Heart right ventricle (tissue), 16 donors: ENCODE results near the gene DOCK2. TPM values are rescaled to one million over a fixed set of nuclear protein-coding genes. Genes with fewer than 3 reads are reported as not detected.

ENCODE experiments used
- ATAC-seq, 8 donors: fragments of 200-7000 bp; cut with Tn5 transposase; one replicate each; pipeline ENCODE4 v1.9.1; 2020; ENCODE audit warnings: mild to moderate bottlenecking in 8 of 8, moderate library complexity in 8 of 8, moderate number of reproducible peaks in 1 of 8
- DNase-seq, 2 donors: peaks; one replicate each; pipeline ENCODE4 v3.0.0-alpha.2; 2020
- H3K27ac ChIP-seq, 10 donors: fragments of 200-600 bp; sonication (generic) in 2 of 10; one replicate each; pipeline versions ENCODE4 v1.5.0 to v1.8.0; 2020 to 2022; ENCODE audit warnings: mild to moderate bottlenecking in 3 of 10
- H3K27me3 ChIP-seq, 7 donors: fragments of 200-600 bp; one replicate each; pipeline ENCODE4 v1.8.0; 2021 to 2022; ENCODE audit warnings: mild to moderate bottlenecking in 2 of 7
- H3K36me3 ChIP-seq, 9 donors: fragments of 200-600 bp; sonication (generic) in 1 of 9; one replicate each; pipeline versions ENCODE4 v1.5.0 to v1.8.0; 2020 to 2022; ENCODE audit warnings: mild to moderate bottlenecking in 2 of 9
- H3K4me1 ChIP-seq, 9 donors: fragments of 200-600 bp; sonication (generic) in 1 of 9; one replicate each; pipeline versions ENCODE4 v1.5.0 to v1.8.0; 2020 to 2022; ENCODE audit warnings: mild to moderate bottlenecking in 4 of 9
- H3K4me3 ChIP-seq, 10 donors: fragments of 200-600 bp; sonication (generic) in 2 of 10; one replicate each; pipeline versions ENCODE4 v1.5.0 to v1.8.0; 2020 to 2022; ENCODE audit warnings: mild to moderate bottlenecking in 7 of 10, moderate library complexity in 2 of 10
- H3K9me3 ChIP-seq, 11 donors: fragments of 200-600 bp in 10 of 11; sonication (generic) in 2 of 11; one replicate each; pipeline versions ENCODE4 v1.5.0 to v1.8.0; 2013 to 2022; ENCODE audit warnings: mild to moderate bottlenecking in 2 of 11, control low read depth in 1 of 11, moderate library complexity in 1 of 11
- CTCF ChIP-seq, 9 donors: fragments of 200-600 bp; sonication (generic) in 2 of 9; IDR thresholded peaks; one replicate each; pipeline versions ENCODE4 v1.5.0 to v1.8.0; 2021 to 2022; ENCODE audit warnings: antibody characterized with exemption in 9 of 9, mild to moderate bottlenecking in 5 of 9, moderate library complexity in 1 of 9
- WGBS, 2 donors: extraction: QIAGEN DNeasy Blood & Tissue Kit; methylation state at CpG; one replicate each; pipeline ENCODE4 v1.1.7; 2013; ENCODE audit warnings: inconsistent platforms in 1 of 2; 5-methylcytosine and 5-hydroxymethylcytosine counted together
- intact Hi-C, 10 donors: fragments of 100-400 bp; cut with DNase I; formaldehyde crosslinking; loops; one replicate each; pipeline versions ENCODE4 v1.11.1 to v1.14.2; 2022
- polyA plus RNA-seq, 2 donors: library from polyadenylated mRNA; stranded (reverse); fragments of 200-250 nt; gene quantifications; one replicate each; pipeline ENCODE4 v1.2.3, GENCODE V29; 2013
- total RNA-seq, 10 donors: library from RNA; stranded (reverse); fragmentation: NEBNext Ultra II Directional in 3 of 10; extraction: Animal tissue kit (Norgen Biotek cat#: 25700) in 3 of 10; gene quantifications; one replicate each; pipeline versions ENCODE4 v1.2.1 to v1.2.4, GENCODE V29; 2021 to 2023
- donor health status: Arrhythmogenic right ventricular cardiomyopathy.
- donor health status: ischemic (EF 13 %, LVEDD 7.1; RV severe dilation, severe dysfunction).
- donor health status: healthy with polysubstance abuse.
- donor health status: DM: no; HTN: yes; CAD: no.
- donor health status: DM: no; HTN: no; CAD: no.
- donor health status: ischemic (EF 25% LVEDD 6.9; RV normal size, moderate dysfunction).
- donor health status: ischemic (EF 25% LVEDD 5.7; RV mildly dilated, moderate dysfunction).
- donor health status: healthy.
- donor health status: DM: yes; HTN: yes; CAD: no.
- donor health status: Ischemic cardiomyopathy.
- donor health status: ischemic (EF 35%, LVEDD 5.7; RV mildly dilated, moderate dysfunction).
- donor health status: nonischemic (EF 11% LVEDD 7.7; RV severe dilation, severe dysfunction).
- donor health status: DM: yes; HTN: yes; CAD: no.
- donor health status: PGD.
- donor health status: ischemic (EF 29% LVEDD 5.4; RV normal size, mild dysfunction).
- donor health status: nonischemic (EF 23%, LVEDD 6.1; RV moderate dilation, normal function).

DOCK2 gene
- total and polyA plus RNA-seq, 12 donors = 1.2 to 24.6 (median 4.2) TPM

GRCh38 chr5:169651526-169651925 lies 14.5 kb downstream of the DOCK2 start:
- H3K27ac ChIP-seq = peak overlapping the region in 1 of 10 donors; percentile 57
- no peak for DNase-seq
- TF ChIP-seq CTCF (IDR thresholded peaks at IDR 0.05) = no peak
- peaks cover 0 to 9% (median 0%) of the 10 kb centered on the region in 7 donors for H3K27me3 ChIP-seq
- no peak for ATAC-seq
- H3K4me3 ChIP-seq = no peak overlapping the region
- H3K4me1 ChIP-seq = peaks cover 0 to 78% (median 22%) of the 10 kb centered on the region in 9 donors
- H3K36me3 ChIP-seq = peaks cover 0 to 17% (median 0%) of the 10 kb centered on the region in 9 donors
- H3K9me3 ChIP-seq = no peaks in the 10 kb centered on the region
- WGBS, 2 donors = 43 to 48% methylated on average over 5 of the region's 5 CpGs
- intact Hi-C loops = no loop called here

- 0 to 27% methylated on average over 1 of the region's 1 CpG for WGBS, 2 donors
- peak in 7 of 8 donors; percentile 30 to 86 (median 76) for ATAC-seq
Measured at GRCh38 chr5:169652057-169652456, 15.0 kb downstream of the DOCK2 start.

GRCh38 chr5:169653091-169653490 lies 16.0 kb downstream of the DOCK2 start:
- peaks cover 0 to 80% (median 22%) of the 10 kb centered on the region in 9 donors for H3K4me1 ChIP-seq

More at GRCh38 chr5:169652057-169652456, 15.0 kb downstream of the DOCK2 start:
- peaks cover 0 to 82% (median 22%) of the 10 kb centered on the region in 9 donors for H3K4me1 ChIP-seq
- peak; percentile 59 to 65 for DNase-seq
- H3K9me3 ChIP-seq = no peaks in the 10 kb centered on the region
- H3K27me3 ChIP-seq = peaks cover 0 to 9% (median 0%) of the 10 kb centered on the region in 7 donors
- no peak for TF ChIP-seq CTCF (IDR thresholded peaks at IDR 0.05)
- peak overlapping the region in 1 of 10 donors; percentile 57 for H3K27ac ChIP-seq
- H3K36me3 ChIP-seq = peaks cover 0 to 17% (median 0%) of the 10 kb centered on the region in 9 donors
- intact Hi-C loops = no loop called here
- H3K4me3 ChIP-seq = no peak overlapping the region

GRCh38 chr5:169655353-169655752 lies 18.3 kb downstream of the DOCK2 start:
- DNase-seq = no peak
- peaks cover 0 to 57% (median 16%) of the 10 kb centered on the region in 9 donors for H3K4me1 ChIP-seq
- H3K27ac ChIP-seq = no peak overlapping the region

More at GRCh38 chr5:169653091-169653490, 16.0 kb downstream of the DOCK2 start:
- Histone ChIP-seq H3K9me3 (no peaks in the 10 kb centered on the region), H3K27ac (no peak overlapping the region), H3K27me3 (peaks cover 0 to 3% (median 0%) of the 10 kb centered on the region in 7 donors), H3K36me3 (peaks cover 0 to 17% (median 0%) of the 10 kb centered on the region in 9 donors), H3K4me3 (no peak overlapping the region)
- no peak for ATAC-seq
- intact Hi-C loops = no loop called here
- DNase-seq = no peak
- WGBS, 2 donors = 65 to 76% methylated on average over 5 of the region's 5 CpGs
- TF ChIP-seq CTCF (IDR thresholded peaks at IDR 0.05) = no peak

More at GRCh38 chr5:169655353-169655752, 18.3 kb downstream of the DOCK2 start:
- Histone ChIP-seq H3K4me3 (no peak overlapping the region), H3K9me3 (no peaks in the 10 kb centered on the region), H3K36me3 (peaks cover 0 to 17% (median 0%) of the 10 kb centered on the region in 9 donors), H3K27me3 (no peaks in the 10 kb centered on the region)
- intact Hi-C loops = no loop called here
- TF ChIP-seq CTCF (IDR thresholded peaks at IDR 0.05) = no peak
- 81 to 84% methylated on average over 2 of the region's 2 CpGs for WGBS, 2 donors
- no peak for ATAC-seq
